ENCODE measurements around the gene LCE1F. TPM values are rescaled to one million over a fixed set of nuclear protein-coding genes. Genes with fewer than 3 reads are reported as not detected.

The LCE1F gene
- total RNA-seq, 6 experiments from 2014 or later, result not detected

- no peak for DNase-seq
- H3K9me3 Mint-ChIP-seq, result peaks cover 6% of the 10 kb centered on the region
- H3K27me3 Mint-ChIP-seq (ENCODE audit: insufficient read depth), result no peaks in the 10 kb centered on the region; the same call in 1 of the 2 replicates
- H3K27ac Mint-ChIP-seq, result no peak overlapping the region
- no peaks in the 10 kb centered on the region for H3K36me3 Mint-ChIP-seq (ENCODE audit: low read depth)
- TF ChIP-seq, protein P1, sequence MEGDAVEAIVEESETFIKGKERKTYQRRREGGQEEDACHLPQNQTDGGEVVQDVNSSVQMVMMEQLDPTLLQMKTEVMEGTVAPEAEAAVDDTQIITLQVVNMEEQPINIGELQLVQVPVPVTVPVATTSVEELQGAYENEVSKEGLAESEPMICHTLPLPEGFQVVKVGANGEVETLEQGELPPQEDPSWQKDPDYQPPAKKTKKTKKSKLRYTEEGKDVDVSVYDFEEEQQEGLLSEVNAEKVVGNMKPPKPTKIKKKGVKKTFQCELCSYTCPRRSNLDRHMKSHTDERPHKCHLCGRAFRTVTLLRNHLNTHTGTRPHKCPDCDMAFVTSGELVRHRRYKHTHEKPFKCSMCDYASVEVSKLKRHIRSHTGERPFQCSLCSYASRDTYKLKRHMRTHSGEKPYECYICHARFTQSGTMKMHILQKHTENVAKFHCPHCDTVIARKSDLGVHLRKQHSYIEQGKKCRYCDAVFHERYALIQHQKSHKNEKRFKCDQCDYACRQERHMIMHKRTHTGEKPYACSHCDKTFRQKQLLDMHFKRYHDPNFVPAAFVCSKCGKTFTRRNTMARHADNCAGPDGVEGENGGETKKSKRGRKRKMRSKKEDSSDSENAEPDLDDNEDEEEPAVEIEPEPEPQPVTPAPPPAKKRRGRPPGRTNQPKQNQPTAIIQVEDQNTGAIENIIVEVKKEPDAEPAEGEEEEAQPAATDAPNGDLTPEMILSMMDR (IDR thresholded peaks at IDR 0.05), result no peak
- H3K4me1 Mint-ChIP-seq (ENCODE audit: low read depth), result peaks cover 24% of the 10 kb centered on the region; the same call in 1 of the 2 replicates
- H3K4me3 Mint-ChIP-seq, result no peak overlapping the region
Observed at GRCh38 chr1:152747831-152748230, 27.1 kb upstream of the LCE1F start.

DNA sequence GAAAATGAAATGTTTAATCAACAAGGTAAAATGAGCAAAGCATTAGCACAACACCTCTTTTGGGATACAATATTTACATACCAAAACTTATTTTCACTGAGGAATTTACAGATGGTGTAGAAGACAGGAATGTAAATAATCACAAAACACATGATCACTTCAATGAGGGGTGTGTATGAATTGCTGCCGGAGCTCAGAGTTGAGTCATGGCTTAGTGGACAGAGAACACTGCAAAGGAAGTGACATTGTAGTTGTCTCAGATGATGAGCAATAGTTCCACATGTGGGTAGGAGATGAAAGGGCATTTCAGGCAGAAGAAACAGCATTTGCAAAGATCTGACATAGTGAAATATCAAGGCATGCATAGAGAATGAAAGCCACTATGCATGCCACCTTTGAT lies 22.7 kb upstream of the LCE1F start:
- no peaks in the 10 kb centered on the region; the same call in 1 of the 2 replicates for H3K27me3 Mint-ChIP-seq (ENCODE audit: insufficient read depth)
- peaks cover 9% of the 10 kb centered on the region; the same call in 1 of the 2 replicates for H3K4me1 Mint-ChIP-seq (ENCODE audit: low read depth)
- H3K4me3 Mint-ChIP-seq, result peak overlapping the region; percentile 1; the same call in 1 of the 2 replicates
- peak; percentile 80 for DNase-seq
- peaks cover 6% of the 10 kb centered on the region for H3K9me3 Mint-ChIP-seq
- no peak overlapping the region; the same call in 1 of the 2 replicates for H3K27ac Mint-ChIP-seq
- H3K36me3 Mint-ChIP-seq (ENCODE audit: low read depth), result no peaks in the 10 kb centered on the region
- TF ChIP-seq, protein P1 (IDR thresholded peaks at IDR 0.05), result no peak

DNA sequence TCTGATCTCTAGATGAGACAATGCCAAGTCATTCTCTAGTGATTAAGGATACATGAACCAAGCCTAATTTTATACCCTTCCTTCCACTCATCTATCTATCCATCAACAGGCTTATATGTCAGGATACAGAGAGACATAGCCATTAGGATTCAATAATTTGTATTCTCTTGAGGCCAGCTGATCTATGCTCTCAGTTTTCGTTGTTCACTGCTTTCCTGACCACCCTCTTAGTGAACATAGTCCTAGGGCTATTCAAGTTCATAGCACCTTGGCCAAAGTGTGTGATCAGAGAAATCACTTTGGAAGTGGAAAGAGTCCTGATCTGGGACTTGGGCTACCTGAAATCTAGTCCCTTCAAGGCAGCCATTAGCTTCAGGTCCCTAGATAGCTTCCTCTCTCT lies 21.4 kb upstream of the LCE1F start:
- H3K4me1 Mint-ChIP-seq (ENCODE audit: low read depth), result peaks cover 9% of the 10 kb centered on the region; the same call in 1 of the 2 replicates
- no peak for DNase-seq
- H3K36me3 Mint-ChIP-seq (ENCODE audit: low read depth), result no peaks in the 10 kb centered on the region
- H3K27ac Mint-ChIP-seq, result no peak overlapping the region
- H3K9me3 Mint-ChIP-seq, result peaks cover 6% of the 10 kb centered on the region
- TF ChIP-seq, protein P1 (IDR thresholded peaks at IDR 0.05), result no peak
- no peaks in the 10 kb centered on the region; the same call in 1 of the 2 replicates for H3K27me3 Mint-ChIP-seq (ENCODE audit: insufficient read depth)
- H3K4me3 Mint-ChIP-seq, result no peak overlapping the region

GRCh38 chr1:152756872-152757271 lies 18.1 kb upstream of the LCE1F start:
- peaks cover 18% of the 10 kb centered on the region for H3K9me3 Mint-ChIP-seq
- H3K36me3 Mint-ChIP-seq (ENCODE audit: low read depth), result no peaks in the 10 kb centered on the region
- H3K4me3 Mint-ChIP-seq, result no peak overlapping the region
- no peak for DNase-seq
- H3K4me1 Mint-ChIP-seq (ENCODE audit: low read depth), result peaks cover 9% of the 10 kb centered on the region; the same call in 1 of the 2 replicates
- H3K27me3 Mint-ChIP-seq (ENCODE audit: insufficient read depth), result no peaks in the 10 kb centered on the region; the same call in 1 of the 2 replicates
- TF ChIP-seq, protein P1 (IDR thresholded peaks at IDR 0.05), result no peak
- H3K27ac Mint-ChIP-seq, result no peak overlapping the region

- Mint-ChIP-seq H3K4me3 (no peak within 1 kb of the TSS), H3K27ac (no peak within 1 kb of the TSS), H3K9me3 (peaks cover 19% of the 10 kb centered on the region), H3K4me1 (ENCODE audit: low read depth) (peaks cover 2% of the 10 kb centered on the region; the same call in 1 of the 2 replicates), H3K27me3 (ENCODE audit: insufficient read depth) (no peaks in the 10 kb centered on the region), H3K36me3 (ENCODE audit: low read depth) (no peaks in the 10 kb centered on the region)
- TF ChIP-seq, protein P1 (IDR thresholded peaks at IDR 0.05), result no peak
- DNase-seq, result no peak
Observed at GRCh38 chr1:152757747-152758146, 17.2 kb upstream of the LCE1F start, which contains the start of gene KPRP. KPRP (plus strand) TSS chr1:152758025; CDS start chr1:152759589, 1,564 bp downstream.

All from HFFc6 (cell line).